ENCODE measurements around the gene PHB1.
A peak's percentile ranks its signal among the peaks of the same experiment; 100 is the strongest.
"Not testable (repeated sequence)": the region's sequence is repeated elsewhere in the genome, so short reads cannot be mapped to it uniquely, and the experiment has no call there.

Gene PHB1

GRCh38 chr17:49381033-49381432 lies 33.6 kb downstream of the PHB1 start:
- DNase-seq (ENCODE audit: low spot score) = no peak

DNA sequence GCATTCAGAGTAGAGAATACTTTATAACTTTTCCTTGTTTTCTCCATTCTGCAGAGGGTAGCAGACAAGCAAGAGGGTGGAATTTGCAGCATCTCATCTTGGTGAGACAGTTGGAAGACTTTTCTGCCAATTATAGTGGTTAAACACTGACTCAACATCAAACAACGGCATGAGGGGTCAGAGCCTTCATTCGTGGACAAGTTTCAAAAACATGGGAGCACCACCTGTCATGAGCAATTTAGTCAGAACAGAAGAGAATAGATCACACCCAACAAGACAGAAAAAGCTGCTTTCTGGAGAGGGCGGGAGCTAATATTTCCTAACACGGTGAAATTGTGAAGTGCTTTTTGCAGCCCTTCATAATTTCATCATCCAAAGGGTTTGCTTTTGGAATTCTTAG lies 34.8 kb downstream of the PHB1 start:
- DNase-seq (ENCODE audit: low spot score) = no peak

DNA sequence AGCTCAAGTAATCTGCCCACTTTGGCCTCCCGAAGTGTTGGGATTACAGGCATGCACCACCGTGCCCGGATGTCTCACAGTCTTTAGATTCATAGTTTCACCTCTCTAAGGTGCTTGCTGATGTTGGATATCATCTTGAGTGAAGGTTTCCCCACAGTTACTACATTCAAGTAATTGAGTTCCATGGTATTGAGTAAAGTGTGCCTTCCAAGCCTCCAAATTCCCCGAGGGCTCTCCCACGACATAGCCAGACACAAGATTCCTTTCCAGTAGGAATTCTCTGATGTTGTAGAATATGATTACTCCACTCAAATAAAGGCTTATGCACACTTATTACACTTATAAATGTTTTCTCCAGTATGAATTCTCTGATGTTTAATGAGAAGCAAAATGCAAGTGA lies 36.4 kb downstream of the PHB1 start:
- no peak for DNase-seq (ENCODE audit: low spot score)

DNA sequence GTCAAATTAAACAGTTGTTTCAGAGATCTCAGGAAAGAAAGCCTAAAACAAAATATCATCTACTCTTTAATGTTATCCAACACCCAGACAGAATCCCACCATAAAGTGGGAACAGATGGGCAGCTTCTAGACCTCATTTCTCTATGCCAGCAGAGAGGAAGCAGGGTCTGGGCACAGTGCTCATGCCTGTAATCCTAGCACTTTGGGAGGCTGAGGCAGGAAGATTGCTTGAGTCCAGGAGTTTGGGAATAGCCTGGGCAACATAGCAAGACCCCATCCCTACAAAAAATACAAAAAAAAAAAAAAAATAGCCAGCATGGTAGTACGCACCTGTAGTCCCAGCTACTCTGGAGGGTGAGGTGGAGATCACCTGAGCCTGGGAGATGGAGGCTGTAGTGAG lies 39.1 kb downstream of the PHB1 start:
- no peak for DNase-seq (ENCODE audit: low spot score)

GRCh38 chr17:49373115-49373514 lies 41.6 kb downstream of the PHB1 start:
- DNase-seq (ENCODE audit: low spot score) = no peak

- no peak for DNase-seq (ENCODE audit: low spot score)
Observed at GRCh38 chr17:49372425-49372824, 42.3 kb downstream of the PHB1 start.

DNA sequence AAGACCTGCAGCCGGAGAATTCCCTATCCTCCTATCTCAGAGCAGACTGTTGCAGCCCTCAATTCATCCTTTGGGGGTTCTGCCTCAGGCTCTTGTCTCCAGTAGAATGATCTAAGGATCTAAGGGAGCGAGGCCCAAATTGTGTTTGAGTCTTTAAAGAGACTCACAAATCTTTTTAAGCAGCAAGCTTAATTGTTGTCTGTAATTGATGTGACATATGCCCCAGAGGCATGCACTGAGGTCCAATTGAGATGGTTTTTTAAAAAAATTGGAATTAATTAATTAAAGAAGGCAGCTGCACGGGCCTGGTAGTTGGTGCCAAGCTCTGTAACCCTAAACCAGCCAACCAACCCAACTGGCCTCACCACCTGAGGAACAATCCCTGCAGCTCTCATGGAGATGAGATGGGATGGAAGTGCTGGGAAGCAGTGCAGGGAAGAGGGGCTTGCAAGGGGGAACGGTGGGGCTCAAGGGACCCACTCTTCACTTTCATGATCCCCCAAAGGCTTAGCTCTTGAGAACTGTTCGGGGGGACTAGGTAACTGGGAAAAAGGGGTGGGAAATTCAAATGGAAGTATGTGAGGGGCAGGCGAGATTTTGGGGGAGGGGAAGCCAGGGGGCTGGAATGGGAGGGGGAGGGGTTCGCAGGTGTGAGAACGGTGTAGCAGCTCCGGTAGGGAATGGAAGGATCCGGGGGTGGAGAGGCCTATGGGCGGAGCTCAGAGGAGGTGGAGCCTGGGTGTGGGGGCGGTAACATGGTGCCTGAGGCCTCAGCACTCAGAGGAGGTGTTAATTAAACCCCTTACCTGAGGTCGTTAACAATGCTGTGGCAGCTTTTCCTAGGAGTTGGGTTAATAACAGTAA lies 43.5 kb downstream of the PHB1 start:
- DNase-seq (ENCODE audit: low spot score) = no peak

DNA sequence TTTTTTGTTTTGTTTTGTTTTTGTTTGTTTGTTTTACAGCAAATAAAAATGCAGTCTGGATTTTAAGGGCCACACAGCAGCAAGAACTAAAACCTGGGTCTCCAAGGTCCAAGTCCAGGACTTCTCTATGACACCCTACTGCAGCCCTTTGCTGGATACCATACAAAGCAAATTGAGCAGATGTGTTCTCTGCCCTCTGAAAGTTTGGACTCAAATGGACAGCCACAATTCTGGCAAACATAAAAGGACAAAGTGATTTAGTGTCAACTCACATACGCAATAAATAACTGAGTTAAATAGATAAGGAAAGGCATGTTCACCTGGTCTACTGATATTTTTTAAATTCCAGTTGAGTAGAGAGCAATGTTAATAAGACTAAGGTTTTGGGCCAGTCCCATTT lies 44.9 kb downstream of the PHB1 start:
- no peak for DNase-seq (ENCODE audit: low spot score)

GRCh38 chr17:49369089-49369488 lies 45.6 kb downstream of the PHB1 start:
- no peak for DNase-seq (ENCODE audit: low spot score)

- peak; percentile 73 for DNase-seq (ENCODE audit: low spot score)
Observed at GRCh38 chr17:49365667-49366066, 49.0 kb downstream of the PHB1 start.

DNA sequence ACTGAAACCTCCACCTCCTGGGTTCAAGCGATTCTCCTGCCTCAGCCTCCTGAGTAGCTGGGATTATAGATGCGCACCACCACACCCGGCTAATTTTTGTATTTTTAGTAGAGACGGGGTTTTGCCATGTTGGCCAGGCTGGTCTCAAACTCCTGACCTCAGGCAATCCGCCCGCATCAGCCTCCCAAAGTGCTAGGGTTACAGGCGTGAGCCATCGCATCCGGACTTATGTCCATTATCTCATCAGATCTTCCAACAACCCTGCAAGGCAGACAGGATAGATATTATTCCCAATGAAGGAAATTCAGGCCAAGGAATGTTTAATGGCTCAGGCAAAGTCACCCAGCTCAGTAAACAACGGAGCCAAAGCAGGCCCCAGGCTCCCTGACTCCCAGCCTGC lies 49.6 kb downstream of the PHB1 start:
- DNase-seq (ENCODE audit: low spot score) = not testable (repeated sequence)

GRCh38 chr17:49364119-49364518 lies 50.6 kb downstream of the PHB1 start:
- no peak for DNase-seq (ENCODE audit: low spot score)

DNA sequence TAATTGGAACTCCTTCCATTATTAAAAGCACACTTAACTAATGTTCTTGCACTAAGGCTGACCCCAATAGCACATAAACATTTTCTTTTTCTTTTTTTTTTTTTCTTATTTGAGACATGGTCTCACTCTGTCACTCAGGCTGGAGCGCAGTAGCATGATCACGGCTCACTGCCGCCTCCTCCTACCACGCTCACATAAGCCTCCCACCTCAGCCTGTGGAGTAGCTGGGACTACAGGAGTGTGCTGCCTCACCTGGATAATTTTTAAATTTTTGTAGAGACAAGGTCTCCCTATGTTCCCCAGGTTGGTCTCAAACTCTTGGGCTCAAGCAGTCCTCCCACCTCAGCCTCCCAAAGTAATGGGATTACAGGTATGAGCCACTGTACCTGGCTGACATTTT lies 51.4 kb downstream of the PHB1 start:
- DNase-seq (ENCODE audit: low spot score) = no peak

DNA sequence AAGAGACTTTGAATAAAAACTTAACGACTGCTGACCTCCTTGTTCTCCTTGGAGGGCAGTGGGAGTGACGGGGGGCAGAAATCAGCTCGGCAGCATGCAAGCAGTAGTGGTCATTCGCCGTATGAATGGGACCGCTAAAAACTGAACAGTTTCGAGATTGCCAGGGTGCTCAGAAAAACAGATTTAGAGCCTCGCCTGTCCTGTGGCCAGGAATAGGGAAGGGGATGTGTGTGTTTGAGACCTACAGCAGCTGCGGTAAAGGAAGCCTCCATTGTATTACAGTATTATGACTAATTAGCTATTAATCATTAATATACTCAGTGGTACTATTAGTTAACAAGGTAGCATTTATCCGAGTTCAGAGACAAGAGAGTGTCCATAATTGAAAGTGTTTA lies 52.0 kb downstream of the PHB1 start:
- DNase-seq (ENCODE audit: low spot score) = no peak

DNA sequence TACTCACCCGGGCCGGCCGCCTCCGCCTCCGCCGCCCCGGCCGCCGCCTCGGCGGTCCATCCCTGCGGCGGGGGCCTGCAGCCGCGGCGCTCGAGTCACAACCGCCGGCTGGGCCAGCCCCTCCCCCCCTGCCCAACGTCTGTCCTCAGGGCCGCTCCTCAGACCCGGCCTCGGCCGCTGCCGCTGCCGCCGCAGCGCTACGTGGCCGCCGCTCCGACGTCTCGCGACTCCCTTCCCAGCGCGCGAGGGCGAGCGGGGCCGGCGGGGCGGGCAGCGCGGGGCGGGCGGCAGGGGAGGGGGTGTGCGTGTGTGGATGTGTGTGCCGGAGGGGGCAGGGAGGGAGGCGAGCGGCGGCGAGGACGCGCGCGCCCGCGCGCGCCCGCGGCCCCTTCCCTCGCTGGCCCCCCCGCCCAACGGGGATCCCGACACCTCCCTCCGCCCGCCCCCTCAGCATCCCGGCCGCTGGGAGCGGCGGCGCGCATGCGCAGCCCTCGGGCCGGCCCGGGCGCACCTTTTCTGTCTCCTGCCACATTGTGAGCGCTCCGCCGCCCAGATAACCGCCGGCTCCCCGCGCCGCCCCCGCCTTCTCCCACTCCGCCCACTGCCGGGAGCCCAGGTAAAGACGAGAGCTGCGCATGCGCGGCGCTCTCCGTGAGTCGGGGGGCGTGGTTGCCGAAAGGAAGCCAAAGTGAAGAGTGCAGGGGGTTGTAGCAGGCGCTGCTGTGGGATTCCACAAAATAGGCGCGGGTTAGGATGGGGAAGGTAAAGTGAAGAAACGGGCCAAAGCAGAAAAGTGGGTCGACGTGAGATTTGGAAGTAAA lies 52.6 kb downstream of the PHB1 start, which contains the start of gene ZNF652:
TSS of gene ZNF652 (minus strand) at position 349 of the 821 bp plus-strand sequence. CDS start 44,525 bp downstream, outside the sequence.
- peak; percentile 95 for DNase-seq (ENCODE audit: low spot score)

DNA sequence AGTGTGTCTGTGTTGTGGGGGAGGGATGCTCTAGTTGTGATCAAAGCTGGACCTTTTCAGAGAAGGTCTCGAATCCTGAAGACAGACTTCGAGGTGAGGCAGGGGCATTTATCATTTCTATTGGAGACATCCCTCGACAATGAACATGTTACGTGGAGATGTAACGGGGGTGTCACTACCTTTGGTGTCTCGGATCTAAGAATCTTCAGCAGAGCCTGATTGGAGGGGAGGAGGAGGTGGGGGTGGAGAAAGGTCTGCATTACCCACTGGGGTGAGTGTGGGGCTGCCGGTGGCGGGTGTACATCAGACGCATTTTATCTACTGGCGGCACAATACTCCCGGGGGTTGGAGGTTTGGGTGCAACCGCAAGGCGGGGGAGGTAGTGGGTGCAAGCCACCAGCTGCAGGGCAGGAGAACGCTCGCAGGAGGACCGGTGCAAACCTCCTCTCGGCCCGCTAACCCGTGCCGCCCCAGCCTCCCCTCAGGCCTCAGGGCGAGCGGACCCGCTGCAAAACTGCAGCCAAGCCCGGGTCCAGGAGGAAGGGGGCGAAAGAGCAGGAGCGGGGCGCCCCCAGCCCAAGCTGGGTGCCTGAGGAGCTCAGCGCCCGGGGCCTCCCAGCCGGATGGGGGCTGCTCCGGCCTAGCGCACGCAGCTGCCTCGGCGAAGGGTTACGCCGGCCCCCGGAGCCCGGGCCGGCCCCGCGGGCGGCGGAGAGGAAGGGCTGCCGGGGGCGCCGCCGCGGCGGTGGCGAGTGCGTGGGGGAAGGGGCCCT lies 53.4 kb downstream of the PHB1 start:
- DNase-seq (ENCODE audit: low spot score) = peak; percentile 93

GRCh38 chr17:49360796-49361128 lies 53.9 kb downstream of the PHB1 start:
- DNase-seq (ENCODE audit: low spot score) = no peak

DNA sequence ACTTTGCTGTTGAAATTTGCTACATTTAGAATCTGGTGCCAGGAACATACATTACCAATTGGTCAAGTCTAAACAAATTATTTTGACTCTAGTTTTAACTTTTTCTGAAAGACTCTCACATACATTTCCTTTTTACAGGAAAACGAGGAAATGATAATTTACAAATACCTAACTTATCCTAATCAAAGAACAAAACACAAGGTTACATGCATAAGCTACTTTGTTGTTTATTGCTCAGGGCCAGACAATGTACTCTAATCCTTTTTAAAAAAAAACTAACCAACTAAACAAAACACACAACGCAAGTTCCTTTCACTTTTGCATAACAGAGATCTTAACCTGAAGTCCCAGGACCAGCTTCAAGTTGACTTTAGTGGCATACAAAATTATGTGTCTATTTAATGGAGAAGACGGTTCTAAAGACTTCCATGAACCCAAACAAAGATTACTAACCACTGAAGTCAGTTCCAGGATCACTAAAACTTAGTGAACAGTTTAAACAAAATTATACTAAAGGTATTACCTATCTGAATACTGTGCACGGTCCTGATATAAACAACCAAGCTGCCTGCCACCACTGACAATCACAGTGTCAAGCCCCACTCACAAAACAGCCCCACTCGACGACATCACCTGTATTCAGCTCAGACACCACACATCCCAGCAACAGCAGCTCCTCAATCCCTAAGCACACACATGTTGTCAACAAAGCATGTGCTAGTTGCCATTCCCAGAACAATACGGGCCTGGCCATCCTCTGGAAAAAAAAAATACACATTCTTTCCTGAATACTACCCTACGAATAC lies 54.5 kb downstream of the PHB1 start:
- peak; percentile 58 for DNase-seq (ENCODE audit: low spot score)

GRCh38 chr17:49358641-49359247 lies 55.9 kb downstream of the PHB1 start:
- DNase-seq (ENCODE audit: low spot score) = peak; percentile 72

DNA sequence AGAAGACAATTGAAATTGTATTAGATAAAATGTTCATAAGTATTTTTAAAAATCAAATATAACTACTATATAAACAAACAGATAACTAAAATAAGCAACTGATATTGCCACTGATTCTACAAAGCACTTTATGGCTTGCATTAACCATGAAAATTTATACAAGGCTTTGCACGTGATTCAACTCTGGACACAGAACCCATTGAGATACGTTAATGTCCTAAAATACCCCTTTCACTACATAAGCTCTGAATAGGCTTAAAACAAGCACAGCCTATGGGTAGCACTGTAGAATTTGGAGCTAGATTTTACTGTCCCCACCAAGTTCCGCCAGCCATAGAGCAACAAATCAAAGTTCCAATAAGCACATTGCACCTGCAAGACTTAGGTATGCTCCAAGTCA lies 57.2 kb downstream of the PHB1 start:
- no peak for DNase-seq (ENCODE audit: low spot score)

GRCh38 chr17:49356320-49356719 lies 58.4 kb downstream of the PHB1 start:
- DNase-seq (ENCODE audit: low spot score) = no peak

Measured in NAMALWA (cell line).